DOHH2 (cell line): ENCODE data around the gene GIGYF2.

Experiments
- H3F3A ChIP-seq: fragments of 200-600 bp; sonication (generic), shearing (Covaris generic); 2 replicates; pipeline ENCODE4 v1.6.0; 2016; ENCODE audit warnings: antibody characterized with exemption, mild to moderate bottlenecking; ENCODE audit not compliant: control insufficient read depth, insufficient read depth
- H3K27ac ChIP-seq: fragments of 200-600 bp; sonication (generic); 2 replicates; pipeline ENCODE4 v1.5.1; 2014; ENCODE audit warnings: low read depth, mild to moderate bottlenecking, low read length, moderate library complexity
- H3K27me3 ChIP-seq: fragments of 200-600 bp; sonication (generic); 2 replicates; pipeline ENCODE4 v1.6.1; 2014; ENCODE audit warnings: mild to moderate bottlenecking, low read length, mixed read lengths; ENCODE audit not compliant: control insufficient read depth
- H3K36me3 ChIP-seq: fragments of 200-600 bp; sonication (generic); 2 replicates; pipeline ENCODE4 v1.6.1; 2014; ENCODE audit warnings: mild to moderate bottlenecking, low read length, moderate library complexity, mixed read lengths; ENCODE audit not compliant: control insufficient read depth
- H3K4me1 ChIP-seq: fragments of 200-600 bp; sonication (generic); 2 replicates; pipeline ENCODE4 v1.6.1; 2014; ENCODE audit warnings: mild to moderate bottlenecking, low read length, mixed read lengths; ENCODE audit not compliant: control insufficient read depth
- H3K4me2 ChIP-seq: fragments of 200-600 bp; sonication (generic); 2 replicates; pipeline ENCODE4 v1.6.0; 2014; ENCODE audit warnings: mild to moderate bottlenecking, low read length, moderate library complexity
- H3K4me3 ChIP-seq: fragments of 200-600 bp; sonication (generic); 2 replicates; pipeline ENCODE4 v1.5.1; 2014; ENCODE audit warnings: mild to moderate bottlenecking, low read length, mixed read lengths
- H3K79me2 ChIP-seq: fragments of 200-600 bp; sonication (generic); 2 replicates; pipeline ENCODE4 v1.6.1; 2014; ENCODE audit warnings: mild to moderate bottlenecking, low read length, mixed read lengths; ENCODE audit not compliant: control insufficient read depth
- H3K9me2 ChIP-seq: fragments of 200-600 bp; sonication (generic); replicated peaks from 2 replicates; pipeline ENCODE4 v1.6.1; 2014; ENCODE audit warnings: mild to moderate bottlenecking, low read length, mixed read lengths; ENCODE audit not compliant: control insufficient read depth
- H3K9me3 ChIP-seq: fragments of 200-600 bp; sonication (generic); 2 replicates; pipeline ENCODE4 v1.6.1; 2014; ENCODE audit warnings: antibody characterized with exemption, low read length, mixed read lengths; ENCODE audit not compliant: control insufficient read depth, insufficient read depth
- H4K20me1 ChIP-seq: fragments of 200-600 bp; sonication (generic); 2 replicates; pipeline ENCODE4 v1.6.0; 2014; ENCODE audit warnings: low read depth, mild to moderate bottlenecking, antibody characterized with exemption, low read length, moderate library complexity; ENCODE audit not compliant: control insufficient read depth, insufficient read depth
- EZH2phosphoT487 ChIP-seq: fragments of 200-600 bp; sonication (generic); IDR thresholded peaks from 2 replicates; pipeline ENCODE4 v1.6.1; 2017; ENCODE audit warnings: borderline replicate concordance, mild to moderate bottlenecking, antibody characterized with exemption, low read length, moderate library complexity, mixed read lengths
- TF ChIP-seq, protein P1 (sequence below): fragments of 200-600 bp; sonication (generic); IDR thresholded peaks from one replicate; pipeline ENCODE4 v1.5.1; 2014; ENCODE audit warnings: antibody characterized with exemption, mild to moderate bottlenecking, low read depth, low read length; ENCODE audit not compliant: poor library complexity, severe bottlenecking

GIGYF2 gene

DNA sequence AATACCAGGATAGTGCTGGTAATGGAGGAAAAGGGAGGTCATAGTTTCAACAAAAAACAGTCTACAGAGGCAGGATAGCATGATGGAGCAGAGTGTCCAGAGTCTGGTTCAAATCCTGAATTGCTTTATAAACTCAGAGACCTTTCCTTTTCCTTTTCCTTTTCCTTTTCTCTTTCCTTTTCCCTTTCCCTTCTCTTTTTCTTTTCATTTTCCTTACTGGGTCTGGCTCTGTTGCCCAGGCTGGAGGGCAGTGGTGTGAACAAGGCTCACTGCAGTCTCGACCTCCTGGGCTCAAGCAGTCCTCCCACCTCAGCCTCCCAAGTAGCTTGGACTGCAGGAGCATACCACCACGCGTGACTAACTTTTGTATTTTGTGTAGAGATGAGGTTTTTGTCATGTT lies 31.7 kb downstream of the GIGYF2 start:
- H4K20me1 ChIP-seq = no peaks in the 10 kb centered on the region
- H3K4me3 ChIP-seq = no peak overlapping the region
- H3K27me3 ChIP-seq = no peaks in the 10 kb centered on the region
- no peaks in the 10 kb centered on the region for H3K4me1 ChIP-seq
- H3K79me2 ChIP-seq = peaks cover 43% of the 10 kb centered on the region
- no peaks in the 10 kb centered on the region for H3K9me3 ChIP-seq
- no peak overlapping the region for H3K27ac ChIP-seq
- H3F3A ChIP-seq = no peaks in the 10 kb centered on the region
- TF ChIP-seq EZH2phosphoT487 = no peak
- TF ChIP-seq, protein P1, sequence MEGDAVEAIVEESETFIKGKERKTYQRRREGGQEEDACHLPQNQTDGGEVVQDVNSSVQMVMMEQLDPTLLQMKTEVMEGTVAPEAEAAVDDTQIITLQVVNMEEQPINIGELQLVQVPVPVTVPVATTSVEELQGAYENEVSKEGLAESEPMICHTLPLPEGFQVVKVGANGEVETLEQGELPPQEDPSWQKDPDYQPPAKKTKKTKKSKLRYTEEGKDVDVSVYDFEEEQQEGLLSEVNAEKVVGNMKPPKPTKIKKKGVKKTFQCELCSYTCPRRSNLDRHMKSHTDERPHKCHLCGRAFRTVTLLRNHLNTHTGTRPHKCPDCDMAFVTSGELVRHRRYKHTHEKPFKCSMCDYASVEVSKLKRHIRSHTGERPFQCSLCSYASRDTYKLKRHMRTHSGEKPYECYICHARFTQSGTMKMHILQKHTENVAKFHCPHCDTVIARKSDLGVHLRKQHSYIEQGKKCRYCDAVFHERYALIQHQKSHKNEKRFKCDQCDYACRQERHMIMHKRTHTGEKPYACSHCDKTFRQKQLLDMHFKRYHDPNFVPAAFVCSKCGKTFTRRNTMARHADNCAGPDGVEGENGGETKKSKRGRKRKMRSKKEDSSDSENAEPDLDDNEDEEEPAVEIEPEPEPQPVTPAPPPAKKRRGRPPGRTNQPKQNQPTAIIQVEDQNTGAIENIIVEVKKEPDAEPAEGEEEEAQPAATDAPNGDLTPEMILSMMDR = no peak
- peaks cover 47% of the 10 kb centered on the region for H3K36me3 ChIP-seq
- H3K9me2 ChIP-seq = no peaks in the 10 kb centered on the region
- no peak overlapping the region for H3K4me2 ChIP-seq

- TF ChIP-seq EZH2phosphoT487 = no peak
- TF ChIP-seq, protein P1 = no peak
- no peak overlapping the region for H3K27ac ChIP-seq
- no peaks in the 10 kb centered on the region for H3K4me1 ChIP-seq
- no peaks in the 10 kb centered on the region for H3F3A ChIP-seq
- H3K36me3 ChIP-seq = peaks cover 46% of the 10 kb centered on the region
- H3K4me3 ChIP-seq = no peak overlapping the region
- H3K79me2 ChIP-seq = peaks cover 38% of the 10 kb centered on the region
- H3K9me2 ChIP-seq = no peaks in the 10 kb centered on the region
- no peak overlapping the region for H3K4me2 ChIP-seq
- H3K9me3 ChIP-seq = no peaks in the 10 kb centered on the region
- H3K27me3 ChIP-seq = no peaks in the 10 kb centered on the region
- H4K20me1 ChIP-seq = no peaks in the 10 kb centered on the region
These were observed 34.3 kb downstream of the GIGYF2 start for GRCh38 chr2:232731470-232731869.

DNA sequence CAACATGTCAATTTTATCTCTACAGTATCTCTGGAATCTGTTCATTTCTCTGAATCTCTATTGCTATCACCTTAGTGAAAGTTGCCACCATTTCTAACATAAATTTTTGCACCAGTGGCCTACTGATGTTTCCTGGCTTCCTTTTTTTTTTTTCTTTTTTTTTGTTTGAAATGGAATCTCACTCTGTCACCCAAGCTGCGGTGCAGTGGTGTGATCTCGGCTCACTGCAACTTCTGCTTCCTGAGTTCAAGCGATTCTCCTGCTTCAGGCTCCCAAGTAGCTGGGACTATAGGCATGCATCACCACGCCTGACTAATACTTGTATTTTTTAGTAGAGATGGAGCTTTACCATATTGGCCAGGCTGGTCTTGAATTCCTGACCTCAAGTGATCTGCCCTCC lies 44.2 kb downstream of the GIGYF2 start:
- Histone ChIP-seq H4K20me1 (no peaks in the 10 kb centered on the region), H3K4me1 (no peaks in the 10 kb centered on the region), H3K79me2 (no peaks in the 10 kb centered on the region; the same call in 1 of the 2 replicates), H3K4me2 (no peak overlapping the region), H3K9me2 (no peaks in the 10 kb centered on the region), H3K36me3 (peaks cover 16% of the 10 kb centered on the region), H3K9me3 (no peaks in the 10 kb centered on the region), H3K27ac (no peak overlapping the region), H3K4me3 (no peak overlapping the region), H3F3A (no peaks in the 10 kb centered on the region), H3K27me3 (no peaks in the 10 kb centered on the region)
- TF ChIP-seq EZH2phosphoT487 = no peak
- TF ChIP-seq, protein P1 = no peak

DNA sequence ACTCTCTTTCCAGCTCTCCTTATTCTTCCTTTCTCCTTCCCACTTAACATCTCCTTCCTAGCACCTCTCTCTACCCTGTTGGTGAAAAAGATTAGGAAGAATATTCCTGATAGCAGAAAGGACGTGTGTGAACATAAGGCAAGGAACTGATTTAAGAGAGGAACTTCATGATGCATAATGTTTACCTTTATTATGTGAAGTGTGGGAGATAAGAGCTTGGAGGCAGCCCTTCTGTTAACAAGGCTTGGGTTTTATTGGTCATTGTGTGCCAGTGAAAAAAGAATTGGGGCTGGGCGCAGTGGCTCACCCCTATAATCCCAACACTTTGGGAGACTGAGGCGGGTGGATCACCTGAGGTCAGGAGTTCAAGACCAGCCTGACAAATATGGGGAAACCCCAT lies 44.8 kb downstream of the GIGYF2 start:
- H3K4me2 ChIP-seq = no peak overlapping the region
- no peaks in the 10 kb centered on the region for H4K20me1 ChIP-seq
- no peaks in the 10 kb centered on the region for H3K9me2 ChIP-seq
- no peaks in the 10 kb centered on the region for H3K4me1 ChIP-seq
- H3K79me2 ChIP-seq = no peaks in the 10 kb centered on the region; the same call in 1 of the 2 replicates
- H3K36me3 ChIP-seq = peaks cover 12% of the 10 kb centered on the region
- no peak overlapping the region for H3K4me3 ChIP-seq
- no peaks in the 10 kb centered on the region for H3K9me3 ChIP-seq
- no peaks in the 10 kb centered on the region for H3K27me3 ChIP-seq
- H3K27ac ChIP-seq = no peak overlapping the region
- TF ChIP-seq, protein P1 = no peak
- no peak for TF ChIP-seq EZH2phosphoT487
- H3F3A ChIP-seq = no peaks in the 10 kb centered on the region
